SK-N-SH treated with all-trans-retinoic acid at 6 μM for 48 hours (cell line): ENCODE results near the gene GRIK2.

ENCODE experiments used
- ARNTL ChIP-seq: fragments of 450-650 bp; formaldehyde crosslinking; IDR thresholded peaks from 2 replicates; pipeline ENCODE4 v1.5.0; 2020; ENCODE audit warnings: low read depth, mild to moderate bottlenecking, moderate library complexity, borderline replicate concordance
- CREB5 ChIP-seq: fragments of 250-450 bp; sonication (Bioruptor Pico); IDR thresholded peaks from 2 replicates; pipeline ENCODE4 v1.5.1; 2020; ENCODE audit warnings: low read depth, mild to moderate bottlenecking, moderate library complexity
- CSDC2 ChIP-seq: fragments of 250-450 bp; sonication (Bioruptor Pico); IDR thresholded peaks from 2 replicates; pipeline ENCODE4 v1.5.0; 2020; ENCODE audit warnings: mild to moderate bottlenecking, moderate library complexity
- ESRRG ChIP-seq: fragments of 250-450 bp; sonication (Bioruptor Pico); IDR thresholded peaks from 2 replicates; pipeline ENCODE4 v1.6.1; 2021; ENCODE audit warnings: mild to moderate bottlenecking
- GLIS3 ChIP-seq: fragments of 250-450 bp; sonication (Bioruptor Pico); IDR thresholded peaks from 2 replicates; pipeline ENCODE4 v1.5.0; 2020; ENCODE audit warnings: mild to moderate bottlenecking, moderate library complexity
- POU6F1 ChIP-seq: fragments of 250-450 bp; sonication (Bioruptor Pico); IDR thresholded peaks from 2 replicates; pipeline ENCODE4 v1.8.0; 2021; ENCODE audit warnings: low read depth, mild to moderate bottlenecking, moderate library complexity, borderline replicate concordance
- PPARA ChIP-seq: fragments of 250-450 bp; sonication (Bioruptor Pico); IDR thresholded peaks from 2 replicates; pipeline ENCODE4 v1.5.0; 2020; ENCODE audit warnings: mild to moderate bottlenecking, borderline replicate concordance
- SNAI2 ChIP-seq: fragments of 250-450 bp; sonication (Bioruptor Pico); IDR thresholded peaks from 2 replicates; pipeline ENCODE4 v1.5.0; 2020; ENCODE audit warnings: mild to moderate bottlenecking, moderate library complexity
- TCF4 ChIP-seq: fragments of 250-450 bp; sonication (Bioruptor Pico); IDR thresholded peaks from 2 replicates; pipeline ENCODE4 v1.8.0; 2021; ENCODE audit warnings: mild to moderate bottlenecking, moderate library complexity, borderline replicate concordance
- ZC3H10 ChIP-seq: fragments of 250-450 bp; sonication (Bioruptor Pico); IDR thresholded peaks from 2 replicates; pipeline ENCODE4 v1.5.1; 2021; ENCODE audit warnings: mild to moderate bottlenecking, moderate library complexity
- ZNF565 ChIP-seq: fragments of 450-650 bp; formaldehyde crosslinking; conservative IDR thresholded peaks from 2 replicates; pipeline ENCODE4 v1.5.0; 2020; ENCODE audit warnings: low read depth, mild to moderate bottlenecking, moderate library complexity
- ZNF8 ChIP-seq: fragments of 450-650 bp; formaldehyde crosslinking; IDR thresholded peaks from 2 replicates; pipeline ENCODE4 v1.5.0; 2020; ENCODE audit warnings: mild to moderate bottlenecking, moderate library complexity
- TF ChIP-seq, protein P1 (sequence below): fragments of 250-450 bp; sonication (Bioruptor Pico); IDR thresholded peaks from 2 replicates; pipeline ENCODE4 v1.8.0; 2020; ENCODE audit warnings: mild to moderate bottlenecking, moderate library complexity, borderline replicate concordance
- TF ChIP-seq, protein P2 (sequence below): fragments of 250-450 bp; sonication (Bioruptor Pico); IDR thresholded peaks from 2 replicates; pipeline ENCODE4 v1.5.1; 2021; ENCODE audit warnings: mild to moderate bottlenecking, moderate library complexity

- TF ChIP-seq CREB5 (CRISPR knock-in tag): no peak
- no peak for TF ChIP-seq CSDC2 (CRISPR knock-in tag)
- no peak for TF ChIP-seq ZNF565 (CRISPR knock-in tag)
- no peak for TF ChIP-seq ZNF8 (CRISPR knock-in tag)
- no peak for TF ChIP-seq ESRRG (CRISPR knock-in tag)
- TF ChIP-seq, protein P1, sequence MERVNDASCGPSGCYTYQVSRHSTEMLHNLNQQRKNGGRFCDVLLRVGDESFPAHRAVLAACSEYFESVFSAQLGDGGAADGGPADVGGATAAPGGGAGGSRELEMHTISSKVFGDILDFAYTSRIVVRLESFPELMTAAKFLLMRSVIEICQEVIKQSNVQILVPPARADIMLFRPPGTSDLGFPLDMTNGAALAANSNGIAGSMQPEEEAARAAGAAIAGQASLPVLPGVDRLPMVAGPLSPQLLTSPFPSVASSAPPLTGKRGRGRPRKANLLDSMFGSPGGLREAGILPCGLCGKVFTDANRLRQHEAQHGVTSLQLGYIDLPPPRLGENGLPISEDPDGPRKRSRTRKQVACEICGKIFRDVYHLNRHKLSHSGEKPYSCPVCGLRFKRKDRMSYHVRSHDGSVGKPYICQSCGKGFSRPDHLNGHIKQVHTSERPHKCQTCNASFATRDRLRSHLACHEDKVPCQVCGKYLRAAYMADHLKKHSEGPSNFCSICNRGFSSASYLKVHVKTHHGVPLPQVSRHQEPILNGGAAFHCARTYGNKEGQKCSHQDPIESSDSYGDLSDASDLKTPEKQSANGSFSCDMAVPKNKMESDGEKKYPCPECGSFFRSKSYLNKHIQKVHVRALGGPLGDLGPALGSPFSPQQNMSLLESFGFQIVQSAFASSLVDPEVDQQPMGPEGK (CRISPR knock-in tag): no peak
- TF ChIP-seq, protein P2, sequence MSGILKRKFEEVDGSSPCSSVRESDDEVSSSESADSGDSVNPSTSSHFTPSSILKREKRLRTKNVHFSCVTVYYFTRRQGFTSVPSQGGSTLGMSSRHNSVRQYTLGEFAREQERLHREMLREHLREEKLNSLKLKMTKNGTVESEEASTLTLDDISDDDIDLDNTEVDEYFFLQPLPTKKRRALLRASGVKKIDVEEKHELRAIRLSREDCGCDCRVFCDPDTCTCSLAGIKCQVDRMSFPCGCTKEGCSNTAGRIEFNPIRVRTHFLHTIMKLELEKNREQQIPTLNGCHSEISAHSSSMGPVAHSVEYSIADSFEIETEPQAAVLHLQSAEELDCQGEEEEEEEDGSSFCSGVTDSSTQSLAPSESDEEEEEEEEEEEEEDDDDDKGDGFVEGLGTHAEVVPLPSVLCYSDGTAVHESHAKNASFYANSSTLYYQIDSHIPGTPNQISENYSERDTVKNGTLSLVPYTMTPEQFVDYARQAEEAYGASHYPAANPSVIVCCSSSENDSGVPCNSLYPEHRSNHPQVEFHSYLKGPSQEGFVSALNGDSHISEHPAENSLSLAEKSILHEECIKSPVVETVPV: no peak
- TF ChIP-seq ZC3H10 (CRISPR knock-in tag): no peak
- TF ChIP-seq PPARA (CRISPR knock-in tag): no peak
- no peak for TF ChIP-seq ARNTL
- TF ChIP-seq POU6F1 (CRISPR knock-in tag): no peak
- TF ChIP-seq GLIS3 (CRISPR knock-in tag): no peak
- TF ChIP-seq SNAI2 (CRISPR knock-in tag): no peak
- TF ChIP-seq TCF4: no peak
Observed at GRCh38 chr6:101413773-101414172, 20.3 kb downstream of the GRIK2 start.
